ENCODE measurements around the gene CLIC3. TPM values are rescaled to one million over a fixed set of nuclear protein-coding genes. Genes with fewer than 3 reads are reported as not detected.

Gene CLIC3
- total RNA-seq, 2 experiments from 2014 or later: not detected

GRCh38 chr9:136962163-136962562 is 34.2 kb downstream of the CLIC3 start:
- H3K9me3 Mint-ChIP-seq: no peaks in the 10 kb centered on the region
- peaks cover 12% of the 10 kb centered on the region for H3K4me1 Mint-ChIP-seq (ENCODE audit: low read depth)
- CTCF ChIA-PET: interaction anchor here (0.6 kb wide), 1 partner anchor 146 kb away, joined by 4 read pairs; no protein-coding TSS in a partner anchor
- no peaks in the 10 kb centered on the region for H3K27me3 Mint-ChIP-seq (ENCODE audit: low read depth)
- H3K4me3 Mint-ChIP-seq: no peak overlapping the region
- intact Hi-C loops (cut with micrococcal nuclease): no loop called here
- no peak for DNase-seq
- H3K36me3 Mint-ChIP-seq (ENCODE audit: low read depth): no peaks in the 10 kb centered on the region
- H3K27ac Mint-ChIP-seq: no peak overlapping the region

- Mint-ChIP-seq H3K27ac (no peak overlapping the region), H3K36me3 (ENCODE audit: low read depth) (no peaks in the 10 kb centered on the region)
These were observed 34.9 kb downstream of the CLIC3 start for GRCh38 chr9:136961279-136962065.

GRCh38 chr9:136960938-136961275 is 35.5 kb downstream of the CLIC3 start:
- no peak for DNase-seq
- CTCF ChIA-PET: no interaction called here
- Mint-ChIP-seq H3K4me3 (no peak overlapping the region), H3K27ac (no peak overlapping the region), H3K9me3 (peaks cover 2% of the 10 kb centered on the region), H3K4me1 (ENCODE audit: low read depth) (peaks cover 7% of the 10 kb centered on the region), H3K27me3 (ENCODE audit: low read depth) (no peaks in the 10 kb centered on the region), H3K36me3 (ENCODE audit: low read depth) (no peaks in the 10 kb centered on the region)
- intact Hi-C loops (cut with micrococcal nuclease): no loop called here

More at GRCh38 chr9:136961279-136962065, 34.9 kb downstream of the CLIC3 start:
- peaks cover 12% of the 10 kb centered on the region for H3K4me1 Mint-ChIP-seq (ENCODE audit: low read depth)
- no peak for DNase-seq
- intact Hi-C loops (cut with micrococcal nuclease): no loop called here
- CTCF ChIA-PET: interaction anchor here (0.6 kb wide), 1 partner anchor 145 kb away, joined by 4 read pairs; no protein-coding TSS in a partner anchor
- peaks cover 2% of the 10 kb centered on the region for H3K9me3 Mint-ChIP-seq
- H3K4me3 Mint-ChIP-seq: no peak overlapping the region
- no peaks in the 10 kb centered on the region for H3K27me3 Mint-ChIP-seq (ENCODE audit: low read depth)

GRCh38 chr9:136960212-136960937 is 36.0 kb downstream of the CLIC3 start:
- intact Hi-C loops (cut with micrococcal nuclease): no loop called here
- H3K36me3 Mint-ChIP-seq (ENCODE audit: low read depth): no peaks in the 10 kb centered on the region
- no peak overlapping the region for H3K27ac Mint-ChIP-seq
- H3K27me3 Mint-ChIP-seq (ENCODE audit: low read depth): no peaks in the 10 kb centered on the region
- CTCF ChIA-PET: no interaction called here
- peaks cover 2% of the 10 kb centered on the region for H3K9me3 Mint-ChIP-seq
- no peak for DNase-seq
- H3K4me3 Mint-ChIP-seq: no peak overlapping the region
- H3K4me1 Mint-ChIP-seq (ENCODE audit: low read depth): peaks cover 4% of the 10 kb centered on the region

- CTCF ChIA-PET: interaction anchor here (1.1 kb wide), 1 partner anchor 277 kb away, joined by 3 read pairs; no protein-coding TSS in a partner anchor
- Mint-ChIP-seq H3K27ac (no peak overlapping the region), H3K4me1 (ENCODE audit: low read depth) (peaks cover 2% of the 10 kb centered on the region)
These were observed 37.2 kb downstream of the CLIC3 start for GRCh38 chr9:136958898-136959850.

GRCh38 chr9:136958473-136958872 is 37.9 kb downstream of the CLIC3 start:
- intact Hi-C loops (cut with micrococcal nuclease): no loop called here
- Mint-ChIP-seq H3K4me3 (no peak overlapping the region), H3K4me1 (ENCODE audit: low read depth) (peaks cover 2% of the 10 kb centered on the region), H3K27ac (no peak overlapping the region), H3K27me3 (ENCODE audit: low read depth) (no peaks in the 10 kb centered on the region), H3K9me3 (peaks cover 2% of the 10 kb centered on the region), H3K36me3 (ENCODE audit: low read depth) (no peaks in the 10 kb centered on the region)
- CTCF ChIA-PET: interaction anchor here (1.1 kb wide), 1 partner anchor 278 kb away, joined by 3 read pairs; no protein-coding TSS in a partner anchor
- DNase-seq: no peak

More at GRCh38 chr9:136958898-136959850, 37.2 kb downstream of the CLIC3 start:
- peaks cover 2% of the 10 kb centered on the region for H3K9me3 Mint-ChIP-seq
- H3K27me3 Mint-ChIP-seq (ENCODE audit: low read depth): no peaks in the 10 kb centered on the region
- no peak for DNase-seq
- no peaks in the 10 kb centered on the region for H3K36me3 Mint-ChIP-seq (ENCODE audit: low read depth)
- intact Hi-C loops (cut with micrococcal nuclease): no loop called here
- no peak overlapping the region for H3K4me3 Mint-ChIP-seq

- intact Hi-C loops (cut with micrococcal nuclease): no loop called here
- DNase-seq: no peak
- H3K4me3 Mint-ChIP-seq: no peak overlapping the region
- CTCF ChIA-PET: interaction anchor here (1.1 kb wide), 1 partner anchor 279 kb away, joined by 3 read pairs; no protein-coding TSS in a partner anchor
- no peaks in the 10 kb centered on the region for H3K27me3 Mint-ChIP-seq (ENCODE audit: low read depth)
- no peaks in the 10 kb centered on the region for H3K36me3 Mint-ChIP-seq (ENCODE audit: low read depth)
- H3K27ac Mint-ChIP-seq: no peak overlapping the region
- peaks cover 2% of the 10 kb centered on the region for H3K9me3 Mint-ChIP-seq
- H3K4me1 Mint-ChIP-seq (ENCODE audit: low read depth): peaks cover 2% of the 10 kb centered on the region
These were observed 38.5 kb downstream of the CLIC3 start for GRCh38 chr9:136957901-136958300.

- no peak for DNase-seq
- no peaks in the 10 kb centered on the region for H3K36me3 Mint-ChIP-seq (ENCODE audit: low read depth)
- H3K4me1 Mint-ChIP-seq (ENCODE audit: low read depth): peaks cover 2% of the 10 kb centered on the region
- H3K27me3 Mint-ChIP-seq (ENCODE audit: low read depth): no peaks in the 10 kb centered on the region
- CTCF ChIA-PET: no interaction called here
- intact Hi-C loops (cut with micrococcal nuclease): no loop called here
- H3K27ac Mint-ChIP-seq: no peak overlapping the region
- peaks cover 2% of the 10 kb centered on the region for H3K9me3 Mint-ChIP-seq
- no peak overlapping the region for H3K4me3 Mint-ChIP-seq
These were observed 38.9 kb downstream of the CLIC3 start for GRCh38 chr9:136957461-136957860.

GRCh38 chr9:136956604-136957003 is 39.8 kb downstream of the CLIC3 start:
- peaks cover 2% of the 10 kb centered on the region for H3K4me1 Mint-ChIP-seq (ENCODE audit: low read depth)
- no peak overlapping the region for H3K4me3 Mint-ChIP-seq
- H3K36me3 Mint-ChIP-seq (ENCODE audit: low read depth): no peaks in the 10 kb centered on the region
- DNase-seq: no peak
- no peak overlapping the region for H3K27ac Mint-ChIP-seq
- CTCF ChIA-PET: no interaction called here
- intact Hi-C loops (cut with micrococcal nuclease): no loop called here
- no peaks in the 10 kb centered on the region for H3K27me3 Mint-ChIP-seq (ENCODE audit: low read depth)
- peaks cover 2% of the 10 kb centered on the region for H3K9me3 Mint-ChIP-seq

- H3K36me3 Mint-ChIP-seq (ENCODE audit: low read depth): no peaks in the 10 kb centered on the region
- peaks cover 2% of the 10 kb centered on the region for H3K4me1 Mint-ChIP-seq (ENCODE audit: low read depth)
- no peak for DNase-seq
These were observed 40.4 kb downstream of the CLIC3 start for GRCh38 chr9:136955943-136956335.

GRCh38 chr9:136955202-136955942 is 41.0 kb downstream of the CLIC3 start:
- Mint-ChIP-seq H3K27ac (no peak overlapping the region), H3K4me1 (ENCODE audit: low read depth) (peaks cover 2% of the 10 kb centered on the region), H3K36me3 (ENCODE audit: low read depth) (no peaks in the 10 kb centered on the region)

More at GRCh38 chr9:136955943-136956335, 40.4 kb downstream of the CLIC3 start:
- Mint-ChIP-seq H3K27ac (no peak overlapping the region), H3K9me3 (peaks cover 2% of the 10 kb centered on the region), H3K27me3 (ENCODE audit: low read depth) (no peaks in the 10 kb centered on the region), H3K4me3 (no peak overlapping the region)
- CTCF ChIA-PET: no interaction called here
- intact Hi-C loops (cut with micrococcal nuclease): no loop called here

More at GRCh38 chr9:136955202-136955942, 41.0 kb downstream of the CLIC3 start:
- H3K4me3 Mint-ChIP-seq: no peak overlapping the region
- no peak for DNase-seq
- intact Hi-C loops (cut with micrococcal nuclease): no loop called here
- H3K9me3 Mint-ChIP-seq: peaks cover 2% of the 10 kb centered on the region
- CTCF ChIA-PET: no interaction called here
- no peaks in the 10 kb centered on the region for H3K27me3 Mint-ChIP-seq (ENCODE audit: low read depth)
